ENCODE results near the gene MON2. TPM values are rescaled to one million over a fixed set of nuclear protein-coding genes. Genes with fewer than 3 reads are reported as not detected.

The MON2 gene
- total and polyA plus RNA-seq, 10 of the 15 experiments (the other 5 are each of a cell fraction or from before 2014, with no cell fraction given): 5.4 to 34.3 (median 23.4) TPM

- TF ChIP-seq REST (IDR thresholded peaks at IDR 0.05; ENCODE audit: low read depth, low read length): no peak
- no peak for TF ChIP-seq EGR1 (IDR thresholded peaks at IDR 0.05; ENCODE audit: borderline replicate concordance in 1 of 2, low read depth in 2 of 2, low read length in 2 of 2)
- TF ChIP-seq IKZF2 (IDR thresholded peaks at IDR 0.05): peak; percentile 28 to 48; a peak in 3 of 4 replicates
- TF ChIP-seq POLR2AphosphoS2 (IDR thresholded peaks at IDR 0.05; ENCODE audit: low read depth, low read length): no peak
- peak; percentile 22; the same call in 1 of the 2 replicates for TF ChIP-seq TAF1 (IDR thresholded peaks at IDR 0.05; ENCODE audit: borderline replicate concordance, low read depth, low read length)
- TF ChIP-seq ZBTB11 (CRISPR knock-in tag; IDR thresholded peaks at IDR 0.05): no peak
- TF ChIP-seq ZNF622 (IDR thresholded peaks at IDR 0.05): no peak
- TF ChIP-seq POLR2A (IDR thresholded peaks at IDR 0.05; ENCODE audit: low read depth, low read length): no peak
- TF ChIP-seq STAT1 (conservative IDR thresholded peaks at IDR 0.05): no peak
- no peak for TF ChIP-seq HDGF (IDR thresholded peaks at IDR 0.05)
- no peak for TF ChIP-seq HSF1 (IDR thresholded peaks at IDR 0.05; ENCODE audit: low read depth, low read length)
- no peak for TF ChIP-seq NFYA (IDR thresholded peaks at IDR 0.05; ENCODE audit: borderline replicate concordance, low read depth, low read length)
- no peak for TF ChIP-seq ZNF384 (IDR thresholded peaks at IDR 0.05; ENCODE audit: borderline replicate concordance, low read depth, low read length)
- TF ChIP-seq PBX3 (IDR thresholded peaks at IDR 0.05; ENCODE audit: insufficient replicate concordance, low read depth, low read length): no peak
- no peak for TF ChIP-seq SUPT20H (IDR thresholded peaks at IDR 0.05; ENCODE audit: borderline replicate concordance, control insufficient read depth, low read depth, low read length)
- TF ChIP-seq MXI1 (IDR thresholded peaks at IDR 0.05; ENCODE audit: low read depth, low read length): no peak
- TF ChIP-seq BACH1 (IDR thresholded peaks at IDR 0.05; ENCODE audit: borderline replicate concordance): no peak
- TF ChIP-seq CBX3 (IDR thresholded peaks at IDR 0.05; ENCODE audit: borderline replicate concordance, low read depth): no peak
- no peak for TF ChIP-seq RELA (IDR thresholded peaks at IDR 0.05; ENCODE audit: borderline replicate concordance, partially characterized antibody)
- TF ChIP-seq HDAC2 (IDR thresholded peaks at IDR 0.05): no peak
- TF ChIP-seq YY1 (IDR thresholded peaks at IDR 0.05; ENCODE audit: low read depth, low read length): 0 out of 2 replicates have a peak, but pooled peaks have one; percentile 9
- TF ChIP-seq SREBF2 (IDR thresholded peaks at IDR 0.05; ENCODE audit: low read length): no peak
Measured at GRCh38 chr12:62640910-62641448, 174.4 kb downstream of the MON2 start (continued).
